Activated B cell treated with CpG ODN at 0.5 μM for 24 hours (primary cell): ENCODE measurements around the gene DPH7. TPM values are rescaled to one million over a fixed set of nuclear protein-coding genes. Genes with fewer than 3 reads are reported as not detected.
"Not testable (repeated sequence)": the region's sequence is repeated elsewhere in the genome, so short reads cannot be mapped to it uniquely, and the experiment has no call there.

Experiments used
- ATAC-seq: fragments of 200-7000 bp; cut with Tn5 transposase; one replicate; pipeline ENCODE4 v1.10.0; 2021; ENCODE audit warnings: low read depth, mild to moderate bottlenecking, moderate library complexity
- CTCF ChIA-PET: fragments of 350-600 bp; sonication (Branson Sonifier 250); formaldehyde crosslinking; loops from one replicate; lab custom pipeline; 2021; ENCODE audit warnings: antibody characterized with exemption; lab: Charles Lee
- POLR2A ChIA-PET: fragments of 350-600 bp; sonication (Branson Sonifier 250); formaldehyde crosslinking; loops from one replicate; lab custom pipeline; 2021; ENCODE audit warnings: antibody characterized with exemption; lab: Charles Lee
- DNase-seq: peaks from one replicate; pipeline ENCODE4 v3.0.0; 2022
- H3K27ac Mint-ChIP-seq: one replicate; pipeline ENCODE4 v1.8.0; 2020; ENCODE audit warnings: mixed read lengths
- H3K27me3 Mint-ChIP-seq: one replicate; pipeline ENCODE4 v1.8.0; 2021; ENCODE audit warnings: mixed read lengths
- H3K36me3 Mint-ChIP-seq: one replicate; pipeline ENCODE4 v1.8.0; 2021; ENCODE audit warnings: low read depth, mixed read lengths
- H3K4me1 Mint-ChIP-seq: one replicate; pipeline ENCODE4 v1.8.0; 2021; ENCODE audit warnings: mixed read lengths
- H3K4me3 Mint-ChIP-seq: one replicate; pipeline ENCODE4 v1.8.0; 2020; ENCODE audit warnings: mild to moderate bottlenecking, mixed read lengths
- H3K9me3 Mint-ChIP-seq: one replicate; pipeline ENCODE4 v1.8.0; 2020; ENCODE audit warnings: mixed read lengths
- CTCF ChIP-seq: fragments of 200-600 bp; IDR thresholded peaks from one replicate; pipeline ENCODE4 v1.8.0; 2022; ENCODE audit warnings: antibody characterized with exemption, mild to moderate bottlenecking
- intact Hi-C: fragments of 100-400 bp; cut with micrococcal nuclease; formaldehyde crosslinking; loops from one replicate; pipeline ENCODE4 v1.15.1; 2024
- total RNA-seq: library from RNA; stranded (reverse); gene quantifications from 2 replicates; pipeline ENCODE4 v1.2.3, GENCODE V29; 2022

The DPH7 gene
- total RNA-seq, 1 donor from 2014 or later = 43.0 TPM

- no peak for DNase-seq
- H3K27ac Mint-ChIP-seq = no peak overlapping the region
- POLR2A ChIA-PET = no interaction called here
These were observed 57.9 kb downstream of the DPH7 start for GRCh38 chr9:137520614-137521404.

GRCh38 chr9:137519553-137519952 is 59.2 kb downstream of the DPH7 start:
- POLR2A ChIA-PET = no interaction called here
- ATAC-seq (no peak), DNase-seq (no peak)
- Mint-ChIP-seq H3K4me3 (no peak overlapping the region), H3K9me3 (no peaks in the 10 kb centered on the region), H3K4me1 (no peaks in the 10 kb centered on the region), H3K27ac (no peak overlapping the region), H3K27me3 (no peaks in the 10 kb centered on the region), H3K36me3 (no peaks in the 10 kb centered on the region)
- CTCF ChIA-PET = no interaction called here
- intact Hi-C loops = no loop called here
- no peak for TF ChIP-seq CTCF

More at GRCh38 chr9:137520614-137521404, 57.9 kb downstream of the DPH7 start:
- intact Hi-C loops = no loop called here
- H3K36me3 Mint-ChIP-seq = no peaks in the 10 kb centered on the region
- no peaks in the 10 kb centered on the region for H3K27me3 Mint-ChIP-seq
- no peak overlapping the region for H3K4me3 Mint-ChIP-seq
- no peaks in the 10 kb centered on the region for H3K9me3 Mint-ChIP-seq
- CTCF ChIA-PET = no interaction called here
- TF ChIP-seq CTCF = no peak
- no peak for ATAC-seq
- H3K4me1 Mint-ChIP-seq = peaks cover 7% of the 10 kb centered on the region

- DNase-seq, ATAC-seq, CTCF ChIA-PET, H3K27ac Mint-ChIP-seq, H3K4me3 Mint-ChIP-seq, H3K27me3 Mint-ChIP-seq, intact Hi-C loops, H3K9me3 Mint-ChIP-seq, POLR2A ChIA-PET, H3K36me3 Mint-ChIP-seq, H3K4me1 Mint-ChIP-seq: not testable (repeated sequence)
These were observed 59.9 kb downstream of the DPH7 start for GRCh38 chr9:137518661-137519459.

- no peak overlapping the region for H3K27ac Mint-ChIP-seq
- TF ChIP-seq CTCF = no peak
- ATAC-seq (no peak), DNase-seq (no peak)
- peaks cover 2% of the 10 kb centered on the region for H3K4me1 Mint-ChIP-seq
- H3K27me3 Mint-ChIP-seq = no peaks in the 10 kb centered on the region
- ChIA-PET POLR2A (no interaction called here), CTCF (no interaction called here)
- no peaks in the 10 kb centered on the region for H3K9me3 Mint-ChIP-seq
- intact Hi-C loops = no loop called here
- no peak overlapping the region for H3K4me3 Mint-ChIP-seq
- peaks cover 1% of the 10 kb centered on the region for H3K36me3 Mint-ChIP-seq
These were observed 62.4 kb downstream of the DPH7 start for GRCh38 chr9:137516144-137516917.

- ChIA-PET CTCF (no interaction called here), POLR2A (no interaction called here)
- H3K27me3 Mint-ChIP-seq = no peaks in the 10 kb centered on the region
- no peak overlapping the region for H3K4me3 Mint-ChIP-seq
- TF ChIP-seq CTCF = no peak
- DNase-seq (no peak), ATAC-seq (no peak)
- intact Hi-C loops = no loop called here
- H3K4me1 Mint-ChIP-seq = peaks cover 2% of the 10 kb centered on the region
- H3K36me3 Mint-ChIP-seq = peaks cover 1% of the 10 kb centered on the region
- H3K9me3 Mint-ChIP-seq = no peaks in the 10 kb centered on the region
- H3K27ac Mint-ChIP-seq = no peak overlapping the region
These were observed 63.4 kb downstream of the DPH7 start for GRCh38 chr9:137515338-137515724.
